Keratinocyte (primary cell): Measurements from ENCODE around the gene TBXAS1. TPM values are rescaled to one million over a fixed set of nuclear protein-coding genes. Genes with fewer than 3 reads are reported as not detected.

Source experiments
- DNase-seq: peaks from one replicate; pipeline ENCODE4 v3.0.0-alpha.2; 2011; ENCODE audit warnings: low read depth, missing footprints, low spot score
- FAIRE-seq: peaks from 2 replicates; lab custom pipeline; 2011; peaks lifted over from hg19 to GRCh38; lab: Jason Lieb, UNC
- H2AFZ ChIP-seq: 2 replicates; pipeline ENCODE4 v1.6.0; 2012; ENCODE audit warnings: low read length, control low read depth, inconsistent platforms; ENCODE audit not compliant: control insufficient read depth
- H3K27ac ChIP-seq: 2 replicates; pipeline ENCODE4 v1.5.1; 2011; ENCODE audit warnings: low read length; ENCODE audit not compliant: control insufficient read depth, insufficient read depth
- H3K27me3 ChIP-seq: 3 replicates; pipeline ENCODE4 v1.6.0; 2011; ENCODE audit warnings: low read length; ENCODE audit not compliant: control insufficient read depth, insufficient read depth; ENCODE audit errors: extremely low read depth
- H3K36me3 ChIP-seq, 2 experiments: 2 replicates in 1 of 2; 3 replicates in 1 of 2; pipeline ENCODE4 v1.5.1; 2011; ENCODE audit warnings: low read length in 2 of 2, mild to moderate bottlenecking in 1 of 2; ENCODE audit not compliant: control insufficient read depth in 2 of 2, insufficient read depth in 2 of 2; ENCODE audit errors: extremely low read depth in 1 of 2
- H3K4me1 ChIP-seq: 3 replicates; pipeline ENCODE4 v1.5.1; 2011; ENCODE audit warnings: low read length; ENCODE audit not compliant: control insufficient read depth, insufficient read depth; ENCODE audit errors: extremely low read depth
- H3K4me2 ChIP-seq: 3 replicates; pipeline ENCODE4 v1.6.0; 2011; ENCODE audit warnings: low read depth, low read length; ENCODE audit not compliant: control insufficient read depth, insufficient read depth; ENCODE audit errors: extremely low read depth
- H3K4me3 ChIP-seq, 3 experiments: fragments of 200-600 bp in 1 of 3; sonication (generic) in 1 of 3; 2 replicates in 2 of 3; 3 replicates in 1 of 3; pipeline ENCODE4 v1.5.1; 2011 to 2016; ENCODE audit warnings: low read length in 3 of 3, mild to moderate bottlenecking in 3 of 3, control low read depth in 2 of 3, inconsistent platforms in 1 of 3, low read depth in 1 of 3, mixed read lengths in 1 of 3, mixed run types in 1 of 3, moderate library complexity in 1 of 3; ENCODE audit not compliant: control insufficient read depth in 2 of 3, insufficient read depth in 2 of 3; ENCODE audit errors: extremely low read depth in 1 of 3
- H3K79me2 ChIP-seq: 2 replicates; pipeline ENCODE4 v1.6.0; 2012; ENCODE audit warnings: low read length; ENCODE audit not compliant: control insufficient read depth, insufficient read depth
- H3K9ac ChIP-seq: 3 replicates; pipeline ENCODE4 v1.6.0; 2011; ENCODE audit warnings: low read length; ENCODE audit not compliant: control insufficient read depth, insufficient read depth; ENCODE audit errors: extremely low read depth
- H3K9me1 ChIP-seq: 3 replicates; pipeline ENCODE4 v1.6.0; 2011; ENCODE audit warnings: low read length; ENCODE audit not compliant: control insufficient read depth, insufficient read depth; ENCODE audit errors: extremely low read depth
- H3K9me3 ChIP-seq: 2 replicates; pipeline ENCODE4 v1.5.1; 2012; ENCODE audit warnings: low read depth, low read length; ENCODE audit not compliant: control insufficient read depth
- H4K20me1 ChIP-seq: 3 replicates; pipeline ENCODE4 v1.6.0; 2011; ENCODE audit warnings: low read length; ENCODE audit not compliant: control insufficient read depth, insufficient read depth; ENCODE audit errors: extremely low read depth
- CTCF ChIP-seq, 3 experiments: IDR thresholded peaks in 1 of 3; conservative IDR thresholded peaks in 1 of 3; optimal IDR thresholded peaks in 1 of 3; 2 replicates in 2 of 3; 3 replicates in 1 of 3; pipeline versions ENCODE3 to v1.5.1; 2011; ENCODE audit warnings: low read length in 3 of 3, mild to moderate bottlenecking in 3 of 3, moderate library complexity in 2 of 3, control low read depth in 1 of 3, inconsistent platforms in 1 of 3; ENCODE audit not compliant: insufficient read depth in 2 of 3; ENCODE audit errors: extremely low read depth in 1 of 3
- EZH2 ChIP-seq: IDR thresholded peaks from one replicate; pipeline ENCODE4 v1.6.1; 2012; ENCODE audit warnings: inconsistent platforms, mild to moderate bottlenecking, low read length, moderate library complexity
- dilution Hi-C: fragments of 300-500 bp; cut with MboI; formaldehyde crosslinking; loops from one replicate; pipeline ENCODE4 v1.7.0; 2020; ENCODE audit warnings: low sequenced_read_pairs; ENCODE audit not compliant: extremely low pct_ligation_motif_present
- polyA plus RNA-seq, 5 experiments: library from polyadenylated mRNA; depleted of rRNA in 3 of 5; stranded (reverse) in 3 of 5; stranded (forward) in 1 of 5; unstranded in 1 of 5; fragments of >200 nt; gene quantifications; 1 replicate in 1 of 5; 2 replicates in 3 of 5; 3 replicates in 1 of 5; pipeline versions ENCODE4 v1.2.1 to v1.2.3, GENCODE V29; 2011 to 2012; ENCODE audit warnings: missing spikeins in 2 of 5, low read depth in 1 of 5, low replicate concordance in 1 of 5

Gene TBXAS1
- polyA plus RNA-seq, 1 donor (not counting 4 experiments of a cell fraction or from before 2014, with no cell fraction given), result 2.9 TPM

- no peak overlapping the region for H3K27ac ChIP-seq
- no peak overlapping the region for H3K4me3 ChIP-seq
- H3K36me3 ChIP-seq, result no peaks in the 10 kb centered on the region
- FAIRE-seq (no peak), DNase-seq (no peak)
- no peak overlapping the region for H3K9ac ChIP-seq
- no peaks in the 10 kb centered on the region for H3K9me3 ChIP-seq
- H3K4me2 ChIP-seq, result no peak overlapping the region
- dilution Hi-C loops, result no loop called here
- no peaks in the 10 kb centered on the region for H3K27me3 ChIP-seq
- no peaks in the 10 kb centered on the region for H3K9me1 ChIP-seq
- peaks cover 3% of the 10 kb centered on the region for H3K4me1 ChIP-seq
- H4K20me1 ChIP-seq, result no peaks in the 10 kb centered on the region
- no peaks in the 10 kb centered on the region for H3K79me2 ChIP-seq
- no peak overlapping the region for H2AFZ ChIP-seq
- TF ChIP-seq CTCF (optimal IDR thresholded peaks at IDR 0.05 in 1 of 3, IDR thresholded peaks at IDR 0.05 in 1 of 3, conservative IDR thresholded peaks at IDR 0.05 in 1 of 3; ENCODE audit: extremely low read depth in 1 of 3, insufficient read depth in 2 of 3, low read length in 3 of 3), result no peak
- TF ChIP-seq EZH2, result no peak
Measured at GRCh38 chr7:139813151-139813550, 15.9 kb upstream of the TBXAS1 start.

- Histone ChIP-seq H4K20me1 (no peaks in the 10 kb centered on the region), H3K9me1 (no peaks in the 10 kb centered on the region), H3K9ac (no peak overlapping the region), H3K27ac (no peak overlapping the region), H3K27me3 (no peaks in the 10 kb centered on the region), H3K4me2 (no peak overlapping the region), H2AFZ (no peak overlapping the region), H3K4me3 (no peak overlapping the region), H3K79me2 (no peaks in the 10 kb centered on the region), H3K36me3 (no peaks in the 10 kb centered on the region), H3K4me1 (no peaks in the 10 kb centered on the region), H3K9me3 (no peaks in the 10 kb centered on the region)
- TF ChIP-seq CTCF (optimal IDR thresholded peaks at IDR 0.05 in 1 of 3, IDR thresholded peaks at IDR 0.05 in 1 of 3, conservative IDR thresholded peaks at IDR 0.05 in 1 of 3; ENCODE audit: extremely low read depth in 1 of 3, insufficient read depth in 2 of 3, low read length in 3 of 3), result no peak
- TF ChIP-seq EZH2, result no peak
- no peak for FAIRE-seq
- DNase-seq, result no peak
- dilution Hi-C loops, result no loop called here
Measured at GRCh38 chr7:139813689-139814088, 15.4 kb upstream of the TBXAS1 start.
